Keratinocyte (primary cell): ENCODE measurements around the gene COL4A4. TPM values are rescaled to one million over a fixed set of nuclear protein-coding genes. Genes with fewer than 3 reads are reported as not detected.

ENCODE experiments used
- DNase-seq: peaks from one replicate; pipeline ENCODE4 v3.0.0-alpha.2; 2011; ENCODE audit warnings: low read depth, missing footprints, low spot score
- FAIRE-seq: peaks from 2 replicates; lab custom pipeline; 2011; peaks lifted over from hg19 to GRCh38; lab: Jason Lieb, UNC
- H2AFZ ChIP-seq: 2 replicates; pipeline ENCODE4 v1.6.0; 2012; ENCODE audit warnings: low read length, control low read depth, inconsistent platforms; ENCODE audit not compliant: control insufficient read depth
- H3K27ac ChIP-seq: 2 replicates; pipeline ENCODE4 v1.5.1; 2011; ENCODE audit warnings: low read length; ENCODE audit not compliant: control insufficient read depth, insufficient read depth
- H3K27me3 ChIP-seq: 3 replicates; pipeline ENCODE4 v1.6.0; 2011; ENCODE audit warnings: low read length; ENCODE audit not compliant: control insufficient read depth, insufficient read depth; ENCODE audit errors: extremely low read depth
- H3K36me3 ChIP-seq, 2 experiments: 2 replicates in 1 of 2; 3 replicates in 1 of 2; pipeline ENCODE4 v1.5.1; 2011; ENCODE audit warnings: low read length in 2 of 2, mild to moderate bottlenecking in 1 of 2; ENCODE audit not compliant: control insufficient read depth in 2 of 2, insufficient read depth in 2 of 2; ENCODE audit errors: extremely low read depth in 1 of 2
- H3K4me1 ChIP-seq: 3 replicates; pipeline ENCODE4 v1.5.1; 2011; ENCODE audit warnings: low read length; ENCODE audit not compliant: control insufficient read depth, insufficient read depth; ENCODE audit errors: extremely low read depth
- H3K4me2 ChIP-seq: 3 replicates; pipeline ENCODE4 v1.6.0; 2011; ENCODE audit warnings: low read depth, low read length; ENCODE audit not compliant: control insufficient read depth, insufficient read depth; ENCODE audit errors: extremely low read depth
- H3K4me3 ChIP-seq, 3 experiments: fragments of 200-600 bp in 1 of 3; sonication (generic) in 1 of 3; 2 replicates in 2 of 3; 3 replicates in 1 of 3; pipeline ENCODE4 v1.5.1; 2011 to 2016; ENCODE audit warnings: low read length in 3 of 3, mild to moderate bottlenecking in 3 of 3, control low read depth in 2 of 3, inconsistent platforms in 1 of 3, low read depth in 1 of 3, mixed read lengths in 1 of 3, mixed run types in 1 of 3, moderate library complexity in 1 of 3; ENCODE audit not compliant: control insufficient read depth in 2 of 3, insufficient read depth in 2 of 3; ENCODE audit errors: extremely low read depth in 1 of 3
- H3K79me2 ChIP-seq: 2 replicates; pipeline ENCODE4 v1.6.0; 2012; ENCODE audit warnings: low read length; ENCODE audit not compliant: control insufficient read depth, insufficient read depth
- H3K9ac ChIP-seq: 3 replicates; pipeline ENCODE4 v1.6.0; 2011; ENCODE audit warnings: low read length; ENCODE audit not compliant: control insufficient read depth, insufficient read depth; ENCODE audit errors: extremely low read depth
- H3K9me1 ChIP-seq: 3 replicates; pipeline ENCODE4 v1.6.0; 2011; ENCODE audit warnings: low read length; ENCODE audit not compliant: control insufficient read depth, insufficient read depth; ENCODE audit errors: extremely low read depth
- H3K9me3 ChIP-seq: 2 replicates; pipeline ENCODE4 v1.5.1; 2012; ENCODE audit warnings: low read depth, low read length; ENCODE audit not compliant: control insufficient read depth
- H4K20me1 ChIP-seq: 3 replicates; pipeline ENCODE4 v1.6.0; 2011; ENCODE audit warnings: low read length; ENCODE audit not compliant: control insufficient read depth, insufficient read depth; ENCODE audit errors: extremely low read depth
- EZH2 ChIP-seq: IDR thresholded peaks from one replicate; pipeline ENCODE4 v1.6.1; 2012; ENCODE audit warnings: inconsistent platforms, mild to moderate bottlenecking, low read length, moderate library complexity
- dilution Hi-C: fragments of 300-500 bp; cut with MboI; formaldehyde crosslinking; loops from one replicate; pipeline ENCODE4 v1.7.0; 2020; ENCODE audit warnings: low sequenced_read_pairs; ENCODE audit not compliant: extremely low pct_ligation_motif_present
- polyA plus RNA-seq, 5 experiments: library from polyadenylated mRNA; depleted of rRNA in 3 of 5; stranded (reverse) in 3 of 5; stranded (forward) in 1 of 5; unstranded in 1 of 5; fragments of >200 nt; gene quantifications; 1 replicate in 1 of 5; 2 replicates in 3 of 5; 3 replicates in 1 of 5; pipeline versions ENCODE4 v1.2.1 to v1.2.3, GENCODE V29; 2011 to 2012; ENCODE audit warnings: missing spikeins in 2 of 5, low read depth in 1 of 5, low replicate concordance in 1 of 5
- TF ChIP-seq, protein P1 (sequence below), 3 experiments: IDR thresholded peaks in 1 of 3; conservative IDR thresholded peaks in 1 of 3; optimal IDR thresholded peaks in 1 of 3; 2 replicates in 2 of 3; 3 replicates in 1 of 3; pipeline versions ENCODE3 to v1.5.1; 2011; ENCODE audit warnings: low read length in 3 of 3, mild to moderate bottlenecking in 3 of 3, moderate library complexity in 2 of 3, control low read depth in 1 of 3, inconsistent platforms in 1 of 3; ENCODE audit not compliant: insufficient read depth in 2 of 3; ENCODE audit errors: extremely low read depth in 1 of 3

The COL4A4 gene
- polyA plus RNA-seq, 1 donor (not counting 4 experiments of a cell fraction or from before 2014, with no cell fraction given), result not detected

GRCh38 chr2:227182765-227183164 lies 18.8 kb upstream of the COL4A4 start:
- Histone ChIP-seq H2AFZ (no peak overlapping the region), H3K27ac (no peak overlapping the region), H3K9me3 (no peaks in the 10 kb centered on the region), H3K27me3 (no peaks in the 10 kb centered on the region), H3K9me1 (no peaks in the 10 kb centered on the region), H4K20me1 (no peaks in the 10 kb centered on the region), H3K4me2 (no peak overlapping the region), H3K36me3 (no peaks in the 10 kb centered on the region), H3K4me1 (no peaks in the 10 kb centered on the region), H3K4me3 (no peak overlapping the region), H3K79me2 (no peaks in the 10 kb centered on the region), H3K9ac (no peak overlapping the region)
- DNase-seq (no peak), FAIRE-seq (no peak)
- no peak for TF ChIP-seq EZH2
- TF ChIP-seq, protein P1, sequence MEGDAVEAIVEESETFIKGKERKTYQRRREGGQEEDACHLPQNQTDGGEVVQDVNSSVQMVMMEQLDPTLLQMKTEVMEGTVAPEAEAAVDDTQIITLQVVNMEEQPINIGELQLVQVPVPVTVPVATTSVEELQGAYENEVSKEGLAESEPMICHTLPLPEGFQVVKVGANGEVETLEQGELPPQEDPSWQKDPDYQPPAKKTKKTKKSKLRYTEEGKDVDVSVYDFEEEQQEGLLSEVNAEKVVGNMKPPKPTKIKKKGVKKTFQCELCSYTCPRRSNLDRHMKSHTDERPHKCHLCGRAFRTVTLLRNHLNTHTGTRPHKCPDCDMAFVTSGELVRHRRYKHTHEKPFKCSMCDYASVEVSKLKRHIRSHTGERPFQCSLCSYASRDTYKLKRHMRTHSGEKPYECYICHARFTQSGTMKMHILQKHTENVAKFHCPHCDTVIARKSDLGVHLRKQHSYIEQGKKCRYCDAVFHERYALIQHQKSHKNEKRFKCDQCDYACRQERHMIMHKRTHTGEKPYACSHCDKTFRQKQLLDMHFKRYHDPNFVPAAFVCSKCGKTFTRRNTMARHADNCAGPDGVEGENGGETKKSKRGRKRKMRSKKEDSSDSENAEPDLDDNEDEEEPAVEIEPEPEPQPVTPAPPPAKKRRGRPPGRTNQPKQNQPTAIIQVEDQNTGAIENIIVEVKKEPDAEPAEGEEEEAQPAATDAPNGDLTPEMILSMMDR (optimal IDR thresholded peaks at IDR 0.05 in 1 of 3, IDR thresholded peaks at IDR 0.05 in 1 of 3, conservative IDR thresholded peaks at IDR 0.05 in 1 of 3; ENCODE audit: extremely low read depth in 1 of 3, insufficient read depth in 2 of 3, low read length in 3 of 3), result no peak
- dilution Hi-C loops, result no loop called here

GRCh38 chr2:227180770-227181169 lies 16.8 kb upstream of the COL4A4 start:
- no peak overlapping the region for H2AFZ ChIP-seq
- dilution Hi-C loops, result no loop called here
- no peak for FAIRE-seq

More at GRCh38 chr2:227180770-227181169, 16.8 kb upstream of the COL4A4 start:
- Histone ChIP-seq H3K27ac (no peak overlapping the region), H3K9ac (no peak overlapping the region), H3K27me3 (no peaks in the 10 kb centered on the region), H3K79me2 (no peaks in the 10 kb centered on the region), H3K9me3 (no peaks in the 10 kb centered on the region), H3K36me3 (no peaks in the 10 kb centered on the region), H3K4me3 (no peak overlapping the region), H4K20me1 (no peaks in the 10 kb centered on the region), H3K4me1 (no peaks in the 10 kb centered on the region), H3K9me1 (no peaks in the 10 kb centered on the region), H3K4me2 (no peak overlapping the region)
- DNase-seq, result no peak
- TF ChIP-seq, protein P1 (optimal IDR thresholded peaks at IDR 0.05 in 1 of 3, IDR thresholded peaks at IDR 0.05 in 1 of 3, conservative IDR thresholded peaks at IDR 0.05 in 1 of 3; ENCODE audit: extremely low read depth in 1 of 3, insufficient read depth in 2 of 3, low read length in 3 of 3), result no peak
- TF ChIP-seq EZH2, result no peak
